ENCODE results near the gene SYNC. TPM values are rescaled to one million over a fixed set of nuclear protein-coding genes. Genes with fewer than 3 reads are reported as not detected.

The SYNC gene
- total RNA-seq, 1 donor from 2014 or later: 0.49 TPM

DNA sequence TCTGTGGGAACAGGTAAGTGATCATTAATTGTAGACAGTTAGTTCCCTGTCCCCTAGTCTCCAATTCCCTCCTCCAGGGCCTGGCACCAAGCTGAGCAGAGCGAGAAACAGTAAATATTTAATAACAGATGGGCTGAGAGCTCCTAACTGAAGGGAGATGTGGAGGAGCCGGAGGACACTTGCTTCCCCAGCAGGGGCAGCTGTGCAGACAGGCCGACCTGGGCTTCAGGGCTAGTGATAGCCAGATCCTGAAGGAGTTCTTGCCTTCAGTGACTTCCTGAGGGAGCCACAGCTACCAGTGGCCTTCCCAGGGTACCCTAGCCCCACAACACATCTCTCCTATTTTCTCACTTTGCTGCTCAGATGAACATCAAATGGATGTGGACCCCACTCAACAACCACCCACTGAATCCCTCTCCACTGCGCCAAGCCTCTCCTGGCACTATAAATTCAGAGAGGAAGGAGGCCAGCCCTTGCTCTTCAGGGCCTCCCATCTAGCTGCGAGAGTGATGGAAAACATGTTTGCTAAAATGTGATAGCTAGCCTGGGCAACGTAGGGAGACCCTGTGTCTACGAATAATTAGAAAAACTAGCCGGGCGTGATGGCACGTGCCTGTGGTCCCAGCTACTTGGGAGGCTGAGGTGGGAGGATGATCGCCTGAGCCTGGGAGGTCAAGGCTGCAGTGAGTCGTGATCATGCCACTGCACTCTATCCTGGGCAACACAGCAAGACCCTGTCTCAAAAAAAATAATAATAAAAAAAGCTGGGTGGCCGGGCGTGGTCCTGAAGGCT, 26.9 kb upstream of the SYNC start:
- Mint-ChIP-seq H3K9me3 (ENCODE audit: unreplicated experiment) (no peaks in the 10 kb centered on the region), H3K4me1 (ENCODE audit: unreplicated experiment) (peaks cover 21% of the 10 kb centered on the region), H3K36me3 (ENCODE audit: low read depth, unreplicated experiment) (no peaks in the 10 kb centered on the region), H3K4me3 (ENCODE audit: unreplicated experiment) (no peak overlapping the region), H3K27me3 (ENCODE audit: unreplicated experiment) (peaks cover 3% of the 10 kb centered on the region), H3K27ac (ENCODE audit: unreplicated experiment) (no peak overlapping the region)
- TF ChIP-seq, protein P1, sequence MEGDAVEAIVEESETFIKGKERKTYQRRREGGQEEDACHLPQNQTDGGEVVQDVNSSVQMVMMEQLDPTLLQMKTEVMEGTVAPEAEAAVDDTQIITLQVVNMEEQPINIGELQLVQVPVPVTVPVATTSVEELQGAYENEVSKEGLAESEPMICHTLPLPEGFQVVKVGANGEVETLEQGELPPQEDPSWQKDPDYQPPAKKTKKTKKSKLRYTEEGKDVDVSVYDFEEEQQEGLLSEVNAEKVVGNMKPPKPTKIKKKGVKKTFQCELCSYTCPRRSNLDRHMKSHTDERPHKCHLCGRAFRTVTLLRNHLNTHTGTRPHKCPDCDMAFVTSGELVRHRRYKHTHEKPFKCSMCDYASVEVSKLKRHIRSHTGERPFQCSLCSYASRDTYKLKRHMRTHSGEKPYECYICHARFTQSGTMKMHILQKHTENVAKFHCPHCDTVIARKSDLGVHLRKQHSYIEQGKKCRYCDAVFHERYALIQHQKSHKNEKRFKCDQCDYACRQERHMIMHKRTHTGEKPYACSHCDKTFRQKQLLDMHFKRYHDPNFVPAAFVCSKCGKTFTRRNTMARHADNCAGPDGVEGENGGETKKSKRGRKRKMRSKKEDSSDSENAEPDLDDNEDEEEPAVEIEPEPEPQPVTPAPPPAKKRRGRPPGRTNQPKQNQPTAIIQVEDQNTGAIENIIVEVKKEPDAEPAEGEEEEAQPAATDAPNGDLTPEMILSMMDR (IDR thresholded peaks at IDR 0.05; ENCODE audit: unreplicated experiment): no peak
- no peak for DNase-seq (ENCODE audit: low spot score)

DNA sequence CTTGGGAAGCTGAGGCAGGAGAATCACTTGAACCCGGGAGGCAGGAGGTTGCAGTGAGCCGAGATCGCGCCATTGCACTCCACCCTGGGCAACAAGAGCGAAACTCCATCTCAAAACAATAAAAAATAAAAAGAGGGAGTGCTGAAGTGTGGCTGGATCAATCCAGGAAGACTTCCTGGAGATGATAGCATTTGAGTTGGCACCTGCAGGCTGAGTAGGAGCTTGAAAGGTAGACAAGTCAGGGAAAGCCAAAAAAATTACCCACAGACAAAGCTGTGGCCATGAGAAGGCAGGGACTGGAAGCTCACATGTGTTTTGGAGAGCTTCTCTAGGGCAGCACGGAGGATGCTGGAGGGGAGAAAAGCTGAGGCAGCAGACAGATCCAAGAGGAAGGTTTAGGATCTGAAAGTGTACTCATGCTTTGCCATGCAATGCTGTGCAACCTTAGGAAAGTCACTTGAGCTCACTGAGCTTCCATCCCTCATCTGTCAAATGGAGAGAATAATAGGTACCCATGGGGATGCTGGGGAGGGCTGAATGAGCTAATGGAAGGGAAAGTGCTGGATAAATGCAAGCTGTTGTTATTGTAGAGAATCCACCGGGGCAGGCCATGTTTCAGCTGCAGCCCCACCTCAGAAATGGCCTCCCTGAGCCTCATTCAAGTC, 26.0 kb upstream of the SYNC start:
- TF ChIP-seq, protein P1 (IDR thresholded peaks at IDR 0.05; ENCODE audit: unreplicated experiment): no peak
- no peaks in the 10 kb centered on the region for H3K9me3 Mint-ChIP-seq (ENCODE audit: unreplicated experiment)
- H3K27ac Mint-ChIP-seq (ENCODE audit: unreplicated experiment): no peak overlapping the region
- H3K36me3 Mint-ChIP-seq (ENCODE audit: low read depth, unreplicated experiment): no peaks in the 10 kb centered on the region
- no peak for DNase-seq (ENCODE audit: low spot score)
- peaks cover 15% of the 10 kb centered on the region for H3K4me1 Mint-ChIP-seq (ENCODE audit: unreplicated experiment)
- no peak overlapping the region for H3K4me3 Mint-ChIP-seq (ENCODE audit: unreplicated experiment)
- peaks cover 3% of the 10 kb centered on the region for H3K27me3 Mint-ChIP-seq (ENCODE audit: unreplicated experiment)

DNA sequence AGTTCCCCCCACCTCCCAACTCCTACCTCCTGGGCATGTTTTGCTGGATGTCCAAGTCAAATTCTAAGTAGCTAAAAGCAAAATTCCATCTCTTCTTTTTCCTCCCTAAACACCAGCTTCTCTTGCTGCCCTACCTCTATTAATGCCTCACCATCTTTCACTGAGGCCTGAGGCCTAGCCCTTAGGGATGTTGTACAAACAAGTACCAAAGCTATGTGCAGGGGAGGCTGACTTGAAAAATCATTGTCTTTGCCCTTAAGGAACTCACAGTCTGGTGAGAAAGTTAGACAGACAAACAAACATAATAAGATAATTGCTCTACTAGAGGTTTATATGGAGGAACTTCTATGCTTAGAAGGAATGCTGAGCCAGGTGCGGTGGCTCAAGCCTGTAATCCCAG, 25.3 kb upstream of the SYNC start:
- Mint-ChIP-seq H3K4me3 (ENCODE audit: unreplicated experiment) (no peak overlapping the region), H3K9me3 (ENCODE audit: unreplicated experiment) (no peaks in the 10 kb centered on the region), H3K36me3 (ENCODE audit: low read depth, unreplicated experiment) (no peaks in the 10 kb centered on the region), H3K27me3 (ENCODE audit: unreplicated experiment) (no peaks in the 10 kb centered on the region), H3K4me1 (ENCODE audit: unreplicated experiment) (peaks cover 13% of the 10 kb centered on the region), H3K27ac (ENCODE audit: unreplicated experiment) (no peak overlapping the region)
- no peak for DNase-seq (ENCODE audit: low spot score)
- TF ChIP-seq, protein P1 (IDR thresholded peaks at IDR 0.05; ENCODE audit: unreplicated experiment): no peak

DNA sequence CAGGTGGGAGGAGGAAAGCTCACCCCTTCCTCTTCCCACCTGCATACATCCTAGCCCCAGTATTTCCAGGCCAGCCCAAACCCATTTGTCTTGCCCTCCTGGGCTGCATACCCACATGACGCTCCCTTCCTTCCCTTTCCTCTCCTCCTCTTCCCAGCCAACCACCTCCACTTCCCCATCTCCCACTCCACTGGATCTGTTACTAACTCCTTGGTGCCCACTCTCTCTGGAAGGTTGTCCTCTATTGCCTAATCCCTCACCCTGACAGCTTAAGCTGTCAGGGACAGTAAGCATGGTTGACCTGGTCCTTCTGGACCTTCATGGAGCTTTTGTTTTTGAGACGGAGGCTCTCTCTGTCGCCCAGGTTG, 23.0 kb upstream of the SYNC start:
- Mint-ChIP-seq H3K27me3 (ENCODE audit: unreplicated experiment) (peaks cover 2% of the 10 kb centered on the region), H3K9me3 (ENCODE audit: unreplicated experiment) (no peaks in the 10 kb centered on the region), H3K4me1 (ENCODE audit: unreplicated experiment) (peaks cover 13% of the 10 kb centered on the region), H3K27ac (ENCODE audit: unreplicated experiment) (peak overlapping the region; percentile 44), H3K4me3 (ENCODE audit: unreplicated experiment) (no peak overlapping the region), H3K36me3 (ENCODE audit: low read depth, unreplicated experiment) (no peaks in the 10 kb centered on the region)
- no peak for DNase-seq (ENCODE audit: low spot score)
- TF ChIP-seq, protein P1 (IDR thresholded peaks at IDR 0.05; ENCODE audit: unreplicated experiment): no peak
